A549 (cell line): Measurements from ENCODE around the gene CSNK1D. TPM values are rescaled to one million over a fixed set of nuclear protein-coding genes. Genes with fewer than 3 reads are reported as not detected.

Experiments used
- ATAC-seq, 2 experiments: fragments of 200-7000 bp in 1 of 2; fragments of >200 bp in 1 of 2; cut with Nextera tagmentation in 1 of 2; cut with Tn5 transposase in 1 of 2; 3 replicates each; pipeline versions ENCODE4 v1.8.0 to v1.9.1; 2018 to 2020; ENCODE audit warnings: mild to moderate bottlenecking in 1 of 2, moderate library complexity in 1 of 2
- CTCF ChIA-PET: fragments of 300-600 bp; sonication (Branson Sonifier 250); formaldehyde crosslinking; extraction: SDS; loops from one replicate; lab custom pipeline; 2021; ENCODE audit warnings: antibody characterized with exemption, inconsistent platforms; lab: Yijun Ruan, JAX
- POLR2A ChIA-PET: fragments of 350-600 bp; formaldehyde crosslinking; extraction: SDS; loops from one replicate; lab custom pipeline; 2021; ENCODE audit warnings: antibody characterized with exemption, inconsistent platforms; lab: Yijun Ruan, JAX
- DNase-seq, 2 experiments: peaks; one replicate each; pipeline versions ENCODE4 v3.0.0 to v3.0.0-alpha.2; 2011 to 2016; ENCODE audit warnings: low read depth in 1 of 2, low spot score in 1 of 2
- FAIRE-seq: peaks from 2 replicates; lab custom pipeline; 2011; peaks lifted over from hg19 to GRCh38; lab: Jason Lieb, UNC
- H3K27ac ChIP-seq, 2 experiments: fragments of >200 bp; sonication (Bioruptor Twin); formaldehyde crosslinking; 3 replicates each; pipeline ENCODE4 v1.5.1; 2016 to 2017
- H3K4me1 ChIP-seq: fragments of >200 bp; sonication (Bioruptor Twin); formaldehyde crosslinking; 3 replicates; pipeline ENCODE4 v1.6.1; 2016
- H3K4me2 ChIP-seq: fragments of >200 bp; sonication (Bioruptor Twin); formaldehyde crosslinking; 3 replicates; pipeline ENCODE4 v1.6.1; 2016
- H3K4me3 ChIP-seq: fragments of >200 bp; sonication (Bioruptor Twin); formaldehyde crosslinking; 3 replicates; pipeline ENCODE4 v1.5.1; 2016
- H3K9me3 ChIP-seq: fragments of >200 bp; sonication (Bioruptor Twin); formaldehyde crosslinking; 3 replicates; pipeline ENCODE4 v1.6.1; 2016
- BHLHE40 ChIP-seq: IDR thresholded peaks from 2 replicates; pipeline ENCODE4 v1.6.1; 2012; ENCODE audit warnings: low read depth, low read length, inconsistent platforms
- CBX2 ChIP-seq: fragments of 200-600 bp; sonication (generic); IDR thresholded peaks from 2 replicates; pipeline ENCODE4 v1.6.1; 2016; ENCODE audit warnings: low read depth, mild to moderate bottlenecking, borderline replicate concordance
- EP300 ChIP-seq, 2 experiments: fragments of >200 bp; sonication (Bioruptor Twin); formaldehyde crosslinking; IDR thresholded peaks; 2 replicates in 1 of 2; 3 replicates in 1 of 2; pipeline ENCODE4 v1.6.1; 2016 to 2017
- FOSB ChIP-seq: fragments of 250-450 bp; sonication (Bioruptor Pico); IDR thresholded peaks from 2 replicates; pipeline ENCODE4 v1.5.0; 2020; ENCODE audit warnings: mild to moderate bottlenecking, moderate library complexity
- HOXB13 ChIP-seq: fragments of 250-450 bp; sonication (Bioruptor Pico); IDR thresholded peaks from 2 replicates; pipeline ENCODE4 v1.5.0; 2020; ENCODE audit warnings: low read depth, mild to moderate bottlenecking, moderate library complexity
- JUN ChIP-seq, 2 experiments: fragments of >200 bp; sonication (Bioruptor Twin); formaldehyde crosslinking; IDR thresholded peaks; 2 replicates in 1 of 2; 3 replicates in 1 of 2; pipeline ENCODE4 v1.6.1; 2016 to 2017
- KDM5A ChIP-seq: fragments of 200-600 bp; sonication (generic); IDR thresholded peaks from 2 replicates; pipeline ENCODE4 v1.6.1; 2016; ENCODE audit warnings: antibody characterized with exemption, mild to moderate bottlenecking
- MAFK ChIP-seq: fragments of 450-650 bp; IDR thresholded peaks from 2 replicates; pipeline ENCODE4 v1.6.1; 2014; ENCODE audit not compliant: partially characterized antibody
- MAZ ChIP-seq: fragments of 150-350 bp; IDR thresholded peaks from 2 replicates; pipeline ENCODE4 v1.6.1; 2014; ENCODE audit warnings: antibody characterized with exemption, low read depth, low read length, borderline replicate concordance
- NFE2L2 ChIP-seq: fragments of 150-350 bp; conservative IDR thresholded peaks from 2 replicates; pipeline ENCODE4 v1.6.1; 2014; ENCODE audit warnings: low read length
- NR3C1 ChIP-seq: fragments of >200 bp; sonication (Bioruptor Twin); formaldehyde crosslinking; IDR thresholded peaks from 3 replicates; pipeline ENCODE4 v1.6.1; 2017
- POLR2A ChIP-seq: IDR thresholded peaks from 2 replicates; pipeline ENCODE4 v1.6.1; 2012; ENCODE audit warnings: mild to moderate bottlenecking, low read length
- POLR2AphosphoS2 ChIP-seq: conservative IDR thresholded peaks from 2 replicates; pipeline ENCODE4 v1.6.1; 2012; ENCODE audit warnings: low read length, improper control_type of control experiment, inconsistent platforms
- RNF2 ChIP-seq: fragments of 200-600 bp; sonication (generic); IDR thresholded peaks from 2 replicates; pipeline ENCODE4 v1.6.1; 2016; ENCODE audit warnings: low read depth, mild to moderate bottlenecking, antibody characterized with exemption, moderate library complexity, borderline replicate concordance
- SREBF2 ChIP-seq: fragments of 450-650 bp; IDR thresholded peaks from 2 replicates; pipeline ENCODE4 v1.6.1; 2014; ENCODE audit warnings: mild to moderate bottlenecking, moderate library complexity
- TFCP2L1 ChIP-seq: fragments of 250-450 bp; sonication (Bioruptor Pico); IDR thresholded peaks from 2 replicates; pipeline ENCODE4 v1.5.0; 2021; ENCODE audit warnings: mild to moderate bottlenecking
- TP53 ChIP-seq: fragments of 250-450 bp; sonication (Bioruptor Pico); IDR thresholded peaks from 2 replicates; pipeline ENCODE4 v1.5.0; 2021; ENCODE audit warnings: mild to moderate bottlenecking, moderate library complexity
- ZNF302 ChIP-seq: fragments of 250-450 bp; sonication (Bioruptor Pico); IDR thresholded peaks from 2 replicates; pipeline ENCODE4 v1.9.0; 2021; ENCODE audit warnings: inconsistent platforms, mild to moderate bottlenecking, moderate library complexity
- WGBS: methylation state at CpG from one replicate; pipeline ENCODE4 v1.1.6; 2017; ENCODE audit errors: missing lambda C conversion rate; 5-methylcytosine and 5-hydroxymethylcytosine counted together
- polyA plus RNA-seq, 4 experiments: library from polyadenylated mRNA; depleted of rRNA in 3 of 4; stranded (reverse); fragments of >200 nt; fragmentation: RNase III in 1 of 4; extraction: RNeasy Plus Mini Kit Qiagen cat#74134 plus additional on column Dnase treatment in 1 of 4; gene quantifications; 2 replicates in 3 of 4; 3 replicates in 1 of 4; pipeline ENCODE4 v1.2.3, GENCODE V29; 2011 to 2017
- TF ChIP-seq, protein P1 (sequence below): fragments of 250-450 bp; sonication (Bioruptor Pico); IDR thresholded peaks from 2 replicates; pipeline ENCODE4 v1.5.0; 2021; ENCODE audit warnings: mild to moderate bottlenecking, moderate library complexity, borderline replicate concordance
- TF ChIP-seq, protein P2 (sequence below): IDR thresholded peaks from 2 replicates; pipeline ENCODE4 v1.6.1; 2012
- TF ChIP-seq, protein P3 (sequence below): fragments of 450-650 bp; IDR thresholded peaks from 2 replicates; pipeline ENCODE4 v1.6.1; 2014; ENCODE audit warnings: antibody characterized with exemption
- TF ChIP-seq, protein P4 (sequence below): fragments of >200 bp; sonication (Bioruptor Twin); formaldehyde crosslinking; IDR thresholded peaks from 2 replicates; pipeline ENCODE4 v1.6.1; 2016
- TF ChIP-seq, protein P5 (sequence below): fragments of 250-450 bp; sonication (Bioruptor Pico); IDR thresholded peaks from 2 replicates; pipeline ENCODE4 v1.5.0; 2020; ENCODE audit warnings: low read depth, mild to moderate bottlenecking, moderate library complexity
- TF ChIP-seq, protein P6 (sequence below): fragments of 150-350 bp; IDR thresholded peaks from 2 replicates; pipeline ENCODE4 v1.6.1; 2014; ENCODE audit warnings: low read depth, mild to moderate bottlenecking, low read length
- TF ChIP-seq, protein P7 (sequence below): IDR thresholded peaks from 2 replicates; pipeline ENCODE4 v1.6.1; 2012; ENCODE audit warnings: low read depth, borderline replicate concordance

Gene CSNK1D
- polyA plus RNA-seq, 2 of the 4 experiments (the other 2 are of a cell fraction) = 130 to 163 TPM

DNA sequence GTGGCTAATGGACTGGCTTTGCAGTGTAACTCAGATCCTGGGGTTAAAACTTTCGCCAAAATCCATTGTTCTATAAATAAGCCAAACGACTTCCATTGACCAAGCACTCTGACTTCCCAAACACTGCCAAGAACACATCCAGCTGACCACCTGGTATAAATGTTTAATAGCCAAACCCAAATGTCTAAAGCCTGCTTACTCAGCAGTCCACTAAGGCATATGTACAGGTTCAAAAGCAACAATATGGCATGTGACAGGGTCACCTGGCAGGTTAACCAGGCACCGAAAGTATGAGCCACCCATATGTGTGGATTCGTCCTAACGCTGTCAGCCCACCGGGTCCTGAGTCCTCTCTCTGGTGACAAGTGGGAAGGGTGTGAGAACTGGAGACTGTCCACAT is 2.1 kb downstream of the CSNK1D start:
- Histone ChIP-seq H3K4me1 (peaks cover 64% of the 10 kb centered on the region), H3K9me3 (no peaks in the 10 kb centered on the region), H3K27ac (peak overlapping the region in 1 of 2 experiments; percentile 99; a peak in 3 of 6 replicates), H3K4me2 (peak overlapping the region; percentile 88), H3K4me3 (peak overlapping the region; percentile 97; the same call in 2 of the 3 replicates)
- TF ChIP-seq, protein P1, sequence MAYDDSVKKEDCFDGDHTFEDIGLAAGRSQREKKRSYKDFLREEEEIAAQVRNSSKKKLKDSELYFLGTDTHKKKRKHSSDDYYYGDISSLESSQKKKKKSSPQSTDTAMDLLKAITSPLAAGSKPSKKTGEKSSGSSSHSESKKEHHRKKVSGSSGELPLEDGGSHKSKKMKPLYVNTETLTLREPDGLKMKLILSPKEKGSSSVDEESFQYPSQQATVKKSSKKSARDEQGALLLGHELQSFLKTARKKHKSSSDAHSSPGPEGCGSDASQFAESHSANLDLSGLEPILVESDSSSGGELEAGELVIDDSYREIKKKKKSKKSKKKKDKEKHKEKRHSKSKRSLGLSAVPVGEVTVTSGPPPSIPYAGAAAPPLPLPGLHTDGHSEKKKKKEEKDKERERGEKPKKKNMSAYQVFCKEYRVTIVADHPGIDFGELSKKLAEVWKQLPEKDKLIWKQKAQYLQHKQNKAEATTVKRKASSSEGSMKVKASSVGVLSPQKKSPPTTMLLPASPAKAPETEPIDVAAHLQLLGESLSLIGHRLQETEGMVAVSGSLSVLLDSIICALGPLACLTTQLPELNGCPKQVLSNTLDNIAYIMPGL = no peak
- TF ChIP-seq CBX2 (no peak), MAFK (peak; percentile 76), TP53 (CRISPR knock-in tag) (no peak), RNF2 (no peak), MAZ (no peak)
- CTCF ChIA-PET = interaction anchor here (0.9 to 8.6 kb wide), 5 partner anchors 10 to 35 kb away, joined by 3 to 59 read pairs (median 3); no protein-coding TSS in a partner anchor
- WGBS = 87% methylated on average over 6 of the region's 6 CpGs
- DNase-seq (no peak), FAIRE-seq (no peak), ATAC-seq (no peak)
- POLR2A ChIA-PET = no interaction called here

DNA sequence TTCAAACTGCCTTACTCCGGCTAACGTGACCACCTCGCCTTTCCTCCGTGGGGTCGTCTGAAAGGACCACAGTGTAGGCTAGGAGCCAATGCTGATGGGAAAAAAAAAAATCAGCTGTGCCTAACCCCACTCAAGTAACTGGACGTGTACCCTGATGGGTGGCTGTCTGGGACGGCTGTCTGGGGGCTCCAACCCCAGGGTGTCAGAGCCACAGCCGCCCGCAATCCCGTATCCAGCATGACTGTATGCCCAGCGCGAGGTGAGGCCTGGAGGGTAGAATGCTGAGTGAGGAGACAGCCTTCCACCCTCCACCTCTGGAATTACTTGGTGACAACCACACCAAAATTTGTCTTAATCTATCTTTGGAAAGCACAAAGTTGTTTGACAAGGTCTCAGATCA is 2.8 kb downstream of the CSNK1D start:
- 95% methylated on average over 12 of the region's 12 CpGs for WGBS
- H3K9me3 ChIP-seq = no peaks in the 10 kb centered on the region
- H3K4me2 ChIP-seq = peak overlapping the region; percentile 88; the same call in 2 of the 3 replicates
- FAIRE-seq = no peak
- DNase-seq = no peak
- ATAC-seq = no peak
- peak overlapping the region in 1 of 2 experiments; percentile 9; a peak in 1 of 6 replicates for H3K27ac ChIP-seq
- CTCF ChIA-PET = interaction anchor here (1.1 to 8.6 kb wide), 5 partner anchors 10 to 34 kb away, joined by 3 to 59 read pairs (median 6); no protein-coding TSS in a partner anchor
- POLR2A ChIA-PET = interaction anchor here (4.0 kb wide), 1 partner anchor 22 kb away, joined by 36 read pairs; no protein-coding TSS in a partner anchor
- peaks cover 72% of the 10 kb centered on the region for H3K4me1 ChIP-seq
- no peak for TF ChIP-seq POLR2A
- no peak for TF ChIP-seq POLR2AphosphoS2
- TF ChIP-seq KDM5A = no peak
- TF ChIP-seq SREBF2 = no peak
- no peak for TF ChIP-seq BHLHE40
- TF ChIP-seq, protein P2, sequence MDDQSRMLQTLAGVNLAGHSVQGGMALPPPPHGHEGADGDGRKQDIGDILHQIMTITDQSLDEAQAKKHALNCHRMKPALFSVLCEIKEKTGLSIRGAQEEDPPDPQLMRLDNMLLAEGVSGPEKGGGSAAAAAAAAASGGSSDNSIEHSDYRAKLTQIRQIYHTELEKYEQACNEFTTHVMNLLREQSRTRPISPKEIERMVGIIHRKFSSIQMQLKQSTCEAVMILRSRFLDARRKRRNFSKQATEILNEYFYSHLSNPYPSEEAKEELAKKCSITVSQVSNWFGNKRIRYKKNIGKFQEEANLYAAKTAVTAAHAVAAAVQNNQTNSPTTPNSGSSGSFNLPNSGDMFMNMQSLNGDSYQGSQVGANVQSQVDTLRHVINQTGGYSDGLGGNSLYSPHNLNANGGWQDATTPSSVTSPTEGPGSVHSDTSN = no peak
- no peak for TF ChIP-seq NFE2L2
- TF ChIP-seq, protein P1 = no peak
- TF ChIP-seq, protein P3, sequence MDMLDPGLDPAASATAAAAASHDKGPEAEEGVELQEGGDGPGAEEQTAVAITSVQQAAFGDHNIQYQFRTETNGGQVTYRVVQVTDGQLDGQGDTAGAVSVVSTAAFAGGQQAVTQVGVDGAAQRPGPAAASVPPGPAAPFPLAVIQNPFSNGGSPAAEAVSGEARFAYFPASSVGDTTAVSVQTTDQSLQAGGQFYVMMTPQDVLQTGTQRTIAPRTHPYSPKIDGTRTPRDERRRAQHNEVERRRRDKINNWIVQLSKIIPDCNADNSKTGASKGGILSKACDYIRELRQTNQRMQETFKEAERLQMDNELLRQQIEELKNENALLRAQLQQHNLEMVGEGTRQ = no peak
- TF ChIP-seq, protein P4, sequence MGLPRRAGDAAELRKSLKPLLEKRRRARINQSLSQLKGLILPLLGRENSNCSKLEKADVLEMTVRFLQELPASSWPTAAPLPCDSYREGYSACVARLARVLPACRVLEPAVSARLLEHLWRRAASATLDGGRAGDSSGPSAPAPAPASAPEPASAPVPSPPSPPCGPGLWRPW = no peak
- no peak for TF ChIP-seq HOXB13
- no peak overlapping the region for H3K4me3 ChIP-seq

DNA sequence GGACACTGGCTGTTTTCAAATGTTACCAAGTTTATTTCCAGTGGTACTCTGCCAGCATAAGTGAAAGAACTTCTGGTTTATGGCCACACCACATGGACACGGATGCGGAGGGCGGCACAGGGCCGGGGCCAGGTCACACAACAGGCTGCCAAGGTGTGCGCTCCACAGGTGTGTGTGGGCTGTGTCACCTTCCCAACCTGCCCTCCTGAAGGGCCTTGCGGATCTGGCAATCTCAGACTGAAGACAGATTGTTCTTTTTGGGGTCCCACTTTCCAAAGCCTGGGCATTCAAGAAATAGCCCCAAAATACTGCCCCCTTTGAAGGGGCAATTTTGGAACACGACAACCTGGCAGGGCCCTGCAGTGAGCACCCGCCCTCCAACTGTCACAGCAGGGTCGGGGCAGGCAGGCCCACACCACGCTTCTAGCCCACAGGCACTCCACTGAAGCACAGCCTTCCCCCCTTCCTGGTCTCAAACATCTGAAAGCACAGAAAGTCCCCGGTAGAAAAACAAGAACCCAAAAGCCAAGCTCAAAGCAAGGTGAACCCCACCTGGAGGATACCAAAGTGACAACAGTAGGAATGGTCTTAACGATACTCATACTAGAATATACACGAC is 3.5 kb downstream of the CSNK1D start:
- H3K4me2 ChIP-seq = peak overlapping the region; percentile 88
- ChIA-PET CTCF (interaction anchor here (0.7 to 8.6 kb wide), 10 partner anchors 11 to 240 kb away, joined by 3 to 59 read pairs (median 4); no protein-coding TSS in a partner anchor), POLR2A (interaction anchor here (1.5 to 4.0 kb wide), 2 partner anchors 23 to 27 kb away, joined by 3 to 36 read pairs; no protein-coding TSS in a partner anchor)
- ATAC-seq (no peak), FAIRE-seq (no peak), DNase-seq (no peak)
- H3K4me1 ChIP-seq = peaks cover 77% of the 10 kb centered on the region
- peak overlapping the region; percentile 89 to 91; a peak in 5 of 6 replicates for H3K27ac ChIP-seq
- H3K9me3 ChIP-seq = no peaks in the 10 kb centered on the region
- no peak overlapping the region for H3K4me3 ChIP-seq
- WGBS = 83% methylated on average over 13 of the region's 13 CpGs
- TF ChIP-seq ZNF302 (CRISPR knock-in tag) = no peak
- TF ChIP-seq, protein P5, sequence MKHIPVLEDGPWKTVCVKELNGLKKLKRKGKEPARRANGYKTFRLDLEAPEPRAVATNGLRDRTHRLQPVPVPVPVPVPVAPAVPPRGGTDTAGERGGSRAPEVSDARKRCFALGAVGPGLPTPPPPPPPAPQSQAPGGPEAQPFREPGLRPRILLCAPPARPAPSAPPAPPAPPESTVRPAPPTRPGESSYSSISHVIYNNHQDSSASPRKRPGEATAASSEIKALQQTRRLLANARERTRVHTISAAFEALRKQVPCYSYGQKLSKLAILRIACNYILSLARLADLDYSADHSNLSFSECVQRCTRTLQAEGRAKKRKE (CRISPR knock-in tag) = no peak
- no peak for TF ChIP-seq JUN (IDR thresholded peaks at IDR 0.05)
- TF ChIP-seq EP300 (IDR thresholded peaks at IDR 0.05) = no peak
- TF ChIP-seq, protein P6, sequence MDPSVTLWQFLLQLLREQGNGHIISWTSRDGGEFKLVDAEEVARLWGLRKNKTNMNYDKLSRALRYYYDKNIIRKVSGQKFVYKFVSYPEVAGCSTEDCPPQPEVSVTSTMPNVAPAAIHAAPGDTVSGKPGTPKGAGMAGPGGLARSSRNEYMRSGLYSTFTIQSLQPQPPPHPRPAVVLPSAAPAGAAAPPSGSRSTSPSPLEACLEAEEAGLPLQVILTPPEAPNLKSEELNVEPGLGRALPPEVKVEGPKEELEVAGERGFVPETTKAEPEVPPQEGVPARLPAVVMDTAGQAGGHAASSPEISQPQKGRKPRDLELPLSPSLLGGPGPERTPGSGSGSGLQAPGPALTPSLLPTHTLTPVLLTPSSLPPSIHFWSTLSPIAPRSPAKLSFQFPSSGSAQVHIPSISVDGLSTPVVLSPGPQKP = no peak
- TF ChIP-seq, protein P7, sequence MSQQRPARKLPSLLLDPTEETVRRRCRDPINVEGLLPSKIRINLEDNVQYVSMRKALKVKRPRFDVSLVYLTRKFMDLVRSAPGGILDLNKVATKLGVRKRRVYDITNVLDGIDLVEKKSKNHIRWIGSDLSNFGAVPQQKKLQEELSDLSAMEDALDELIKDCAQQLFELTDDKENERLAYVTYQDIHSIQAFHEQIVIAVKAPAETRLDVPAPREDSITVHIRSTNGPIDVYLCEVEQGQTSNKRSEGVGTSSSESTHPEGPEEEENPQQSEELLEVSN = no peak
- no peak for TF ChIP-seq TFCP2L1
- TF ChIP-seq FOSB = no peak
- TF ChIP-seq NR3C1 = no peak
